Activated CD4-positive, CD25-positive, alpha-beta regulatory T cell (primary cell): Measurements from ENCODE around the gene CIB2.

Experiments
- DNase-seq, 4 experiments: peaks; one replicate each; lab custom pipeline; 2025; lab: John Stamatoyannopoulos, UW

The CIB2 gene

GRCh38 chr15:78065973-78066946 is 65.0 kb downstream of the CIB2 start:
- DNase-seq: no peak

DNA sequence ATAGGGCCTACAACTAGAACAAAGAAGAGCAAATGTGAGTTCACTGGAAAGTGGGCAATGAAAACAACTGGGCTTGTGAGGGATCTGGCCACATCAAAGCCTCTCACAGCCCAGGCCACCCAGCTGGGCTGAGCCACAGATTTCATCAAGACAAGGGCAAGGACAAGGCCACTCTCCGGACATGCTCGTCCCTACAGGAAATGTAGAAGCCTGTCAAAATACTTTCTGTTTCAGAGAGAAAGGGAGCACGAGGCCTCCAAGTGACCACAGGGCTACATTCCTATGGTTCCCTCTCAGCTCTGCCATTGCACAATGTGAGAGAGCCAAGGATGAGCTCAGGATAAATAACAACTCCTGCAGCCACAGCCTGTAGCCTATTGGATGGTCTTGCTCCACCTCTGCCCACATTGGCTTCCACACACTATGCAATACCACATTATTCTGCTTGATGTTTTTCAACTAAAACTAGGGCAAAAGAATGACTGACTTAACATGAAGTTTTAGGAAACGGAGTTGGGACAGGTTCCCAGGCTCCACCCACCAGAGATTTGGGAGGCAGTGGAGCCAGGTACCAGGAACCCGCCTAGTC is 65.9 kb downstream of the CIB2 start:
- no peak for DNase-seq

DNA sequence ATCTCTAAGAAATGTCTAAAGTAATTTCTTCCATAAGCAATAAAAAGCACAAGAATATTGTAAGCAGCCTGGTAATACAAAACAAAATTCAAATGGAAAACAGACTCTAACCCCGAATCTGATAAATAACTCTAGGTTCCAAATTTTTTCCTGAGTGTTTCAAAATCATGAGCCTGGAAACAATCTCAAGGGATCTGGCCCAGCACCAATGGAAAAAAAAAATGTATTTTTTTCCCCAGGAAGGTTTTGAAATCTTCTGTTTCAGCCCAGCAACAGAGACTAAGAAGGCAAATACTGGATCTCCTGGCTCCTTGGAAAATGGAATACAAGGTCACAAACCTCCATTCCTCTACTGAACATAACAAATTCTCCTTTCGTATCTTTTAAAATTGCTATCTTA is 66.7 kb downstream of the CIB2 start:
- DNase-seq: no peak

GRCh38 chr15:78063970-78064385 is 67.3 kb downstream of the CIB2 start:
- no peak for DNase-seq

DNA sequence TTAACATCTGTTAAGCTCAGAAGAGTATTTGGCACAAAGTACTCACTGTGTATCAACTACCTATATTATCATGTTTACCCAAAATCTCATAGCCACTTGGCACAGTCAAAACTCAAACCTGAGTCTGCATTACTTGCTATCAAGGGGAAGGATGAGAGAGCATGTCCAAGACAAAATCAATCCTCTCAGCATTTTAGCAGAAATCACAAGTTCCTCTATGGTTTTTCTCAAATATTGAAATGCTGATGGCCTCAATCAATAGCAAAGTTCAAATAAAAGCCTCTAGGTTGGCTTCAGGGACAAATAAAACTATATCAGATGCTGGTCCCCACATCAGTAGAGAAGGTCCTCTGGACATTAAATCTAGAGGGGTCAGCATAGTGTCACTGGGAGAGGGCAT is 68.0 kb downstream of the CIB2 start:
- DNase-seq: no peak

DNA sequence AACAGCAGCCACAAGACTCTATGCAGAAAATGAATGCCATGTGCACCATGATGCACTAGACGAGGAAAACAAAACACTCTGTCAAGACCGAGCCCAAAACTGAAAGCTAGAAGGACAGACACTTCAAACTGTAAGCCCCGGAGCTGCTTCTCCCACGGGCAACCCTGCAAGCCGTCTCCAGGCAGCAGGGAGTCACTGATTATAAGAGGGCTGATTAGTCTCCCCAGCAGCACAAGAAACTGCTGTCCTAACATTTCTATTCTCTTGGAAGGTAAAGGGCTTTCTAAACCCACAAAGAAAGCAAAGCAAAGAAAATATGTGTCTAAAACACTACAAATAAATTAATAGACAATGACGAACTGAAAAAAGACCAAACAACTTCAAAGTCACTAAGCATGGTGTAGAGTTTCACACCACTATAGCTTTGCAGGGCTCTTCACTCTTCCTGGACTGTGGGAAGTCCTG is 69.2 kb downstream of the CIB2 start:
- no peak for DNase-seq

DNA sequence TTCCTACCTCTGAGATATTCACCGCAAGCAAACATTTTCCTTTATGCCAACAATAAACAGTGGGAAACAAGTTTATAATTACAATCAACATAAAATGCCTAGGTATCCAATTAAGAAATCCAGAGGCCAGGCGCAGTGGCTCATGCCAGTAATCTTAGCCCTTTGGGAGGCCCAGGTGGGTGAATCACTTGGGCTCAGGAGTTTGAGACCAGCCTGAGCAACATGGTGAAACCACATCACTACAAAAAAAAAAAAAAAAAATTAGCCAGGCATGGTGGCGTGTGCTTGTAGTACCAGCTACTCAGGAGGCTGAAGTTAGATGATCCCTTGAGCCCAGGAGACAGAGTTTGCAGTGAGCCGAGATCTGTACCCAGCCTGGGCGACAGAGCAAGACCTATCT is 71.0 kb downstream of the CIB2 start:
- DNase-seq: no peak

DNA sequence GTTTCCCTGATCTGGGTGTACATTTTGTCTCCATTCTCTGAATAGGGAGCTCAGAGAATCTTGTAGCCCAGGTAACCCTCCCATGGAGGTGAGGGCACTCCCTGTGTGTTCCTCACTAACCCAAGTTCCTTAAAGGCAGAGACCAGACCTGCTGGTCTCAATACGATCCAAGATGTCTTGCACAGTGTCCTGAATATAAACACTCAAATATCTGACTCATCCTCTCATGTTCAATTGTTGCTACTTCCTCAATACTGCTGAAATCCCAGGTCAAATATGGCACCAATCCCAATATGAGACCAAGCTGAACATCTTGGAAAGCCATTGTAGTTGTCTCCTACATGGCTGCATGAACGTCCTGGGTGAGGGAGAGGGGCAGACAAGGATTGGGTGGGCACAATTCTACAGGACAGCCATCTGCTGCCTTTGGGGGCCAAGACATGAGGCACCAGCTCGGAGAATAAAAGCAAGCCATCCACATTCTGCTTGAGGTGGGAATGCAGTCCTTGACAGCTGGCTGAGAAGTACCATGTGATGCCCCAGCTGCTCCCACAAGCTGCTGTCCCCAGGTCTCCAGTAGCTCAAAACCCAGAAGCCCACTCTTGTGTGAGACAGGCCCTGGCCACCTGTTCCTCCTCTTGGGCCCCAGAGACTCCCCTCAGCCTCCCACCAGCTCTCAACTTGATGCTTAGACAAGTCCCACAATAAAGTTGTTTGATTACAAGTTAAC is 72.0 kb downstream of the CIB2 start:
- no peak for DNase-seq

DNA sequence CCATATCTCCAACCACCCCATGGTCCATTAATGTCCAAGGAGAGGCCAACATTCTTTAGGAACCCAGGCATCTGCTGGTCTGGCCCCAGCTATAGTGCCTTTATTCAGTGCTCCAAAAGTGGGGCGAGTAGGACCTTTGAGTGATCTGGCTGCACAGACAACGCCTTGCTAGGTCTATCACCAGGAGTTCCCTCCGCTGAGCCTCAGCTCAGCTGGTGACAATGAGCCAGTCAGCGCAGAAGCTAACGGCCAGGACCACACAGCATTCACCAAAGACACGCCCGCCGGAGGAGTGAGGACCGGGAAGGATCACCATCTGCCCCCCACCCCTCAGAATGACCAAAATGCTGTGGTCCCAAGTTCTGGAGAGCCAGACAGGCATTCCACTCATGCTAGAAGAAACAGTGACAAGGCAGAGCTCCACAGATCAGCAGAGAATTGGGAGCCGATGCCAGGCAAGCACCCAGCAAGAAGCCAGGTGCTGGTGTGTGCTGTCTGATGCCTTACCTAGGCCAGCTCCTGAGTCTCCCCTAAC is 72.8 kb downstream of the CIB2 start:
- no peak for DNase-seq

- no peak for DNase-seq
These were observed 73.4 kb downstream of the CIB2 start for GRCh38 chr15:78057803-78058202.

DNA sequence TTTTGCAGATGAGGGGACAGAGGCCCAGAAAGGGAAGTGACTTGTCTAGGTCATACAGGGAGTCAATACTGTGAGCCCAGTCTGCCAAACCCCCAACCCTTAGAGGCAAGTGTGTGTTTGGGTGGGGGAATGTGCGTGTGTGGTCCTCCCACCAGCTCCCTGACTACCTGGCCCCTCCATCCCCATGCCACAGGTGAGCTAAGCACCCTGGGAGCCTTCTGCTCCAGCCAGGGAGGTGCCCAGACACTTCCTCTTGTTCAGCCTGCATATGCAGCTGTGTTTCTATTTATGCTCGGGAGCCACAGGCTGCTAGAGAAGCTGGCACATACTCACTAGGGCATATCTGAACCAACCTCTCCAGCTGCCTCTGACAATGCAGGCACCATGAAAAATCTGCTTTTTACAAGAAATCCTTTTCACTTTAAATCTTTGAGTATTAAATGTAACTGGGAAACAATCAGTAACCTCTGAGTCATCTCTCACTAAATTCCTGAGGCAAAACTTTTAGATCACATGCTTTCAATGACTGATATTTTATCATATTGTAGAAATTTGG is 74.5 kb downstream of the CIB2 start:
- no peak for DNase-seq

GRCh38 chr15:78055919-78056713 is 75.1 kb downstream of the CIB2 start:
- no peak for DNase-seq

GRCh38 chr15:78054966-78055365 is 76.3 kb downstream of the CIB2 start:
- DNase-seq: no peak
